HG03342 (cell line): ENCODE results near the gene LRRC59.

ENCODE experiments used
- ATAC-seq: cut with Tn5 transposase; IDR thresholded peaks from one replicate; pipeline ENCODE4 v1.9.1; 2021; ENCODE audit warnings: mild to moderate bottlenecking, moderate library complexity; ENCODE audit not compliant: unreplicated experiment

LRRC59 gene

GRCh38 chr17:50363217-50364060 lies 33.9 kb downstream of the LRRC59 start:
- no peak for ATAC-seq

GRCh38 chr17:50362661-50363060 lies 34.7 kb downstream of the LRRC59 start:
- no peak for ATAC-seq

- ATAC-seq: peak; percentile 65
Measured at GRCh38 chr17:50361561-50362480, 35.5 kb downstream of the LRRC59 start.

GRCh38 chr17:50360486-50361115 lies 36.7 kb downstream of the LRRC59 start:
- ATAC-seq: no peak

GRCh38 chr17:50359998-50360461 lies 37.3 kb downstream of the LRRC59 start:
- ATAC-seq: no peak

- ATAC-seq: no peak
Measured at GRCh38 chr17:50359005-50359699, 38.2 kb downstream of the LRRC59 start.

GRCh38 chr17:50358177-50358576 lies 39.1 kb downstream of the LRRC59 start:
- ATAC-seq: no peak

- no peak for ATAC-seq
Measured at GRCh38 chr17:50356892-50357510, 40.3 kb downstream of the LRRC59 start.

- ATAC-seq: no peak
Measured at GRCh38 chr17:50356418-50356817, 40.9 kb downstream of the LRRC59 start.

GRCh38 chr17:50355701-50356341 lies 41.5 kb downstream of the LRRC59 start:
- ATAC-seq: no peak

GRCh38 chr17:50355336-50355700 lies 42.0 kb downstream of the LRRC59 start:
- ATAC-seq: no peak

- no peak for ATAC-seq
Measured at GRCh38 chr17:50354776-50355175, 42.5 kb downstream of the LRRC59 start.

- no peak for ATAC-seq
Measured at GRCh38 chr17:50354198-50354597, 43.1 kb downstream of the LRRC59 start.

GRCh38 chr17:50353600-50354195 lies 43.6 kb downstream of the LRRC59 start:
- no peak for ATAC-seq

- no peak for ATAC-seq
Measured at GRCh38 chr17:50352693-50353599, 44.4 kb downstream of the LRRC59 start.

GRCh38 chr17:50352072-50352692 lies 45.1 kb downstream of the LRRC59 start:
- no peak for ATAC-seq

GRCh38 chr17:50350733-50351132 lies 46.6 kb downstream of the LRRC59 start:
- ATAC-seq: no peak

- no peak for ATAC-seq
Measured at GRCh38 chr17:50349243-50349600, 48.1 kb downstream of the LRRC59 start.
